NCI-H460 (cell line): ENCODE measurements around the gene PYDC1. TPM values are rescaled to one million over a fixed set of nuclear protein-coding genes. Genes with fewer than 3 reads are reported as not detected.
"Not testable (repeated sequence)": the region's sequence is repeated elsewhere in the genome, so short reads cannot be mapped to it uniquely, and the experiment has no call there.

Source experiments
- DNase-seq: peaks from one replicate; pipeline ENCODE4 v3.0.0-alpha.2; 2016; ENCODE audit warnings: low read depth; ENCODE audit errors: extremely low read depth
- polyA plus RNA-seq: library from polyadenylated mRNA; depleted of rRNA; stranded (reverse); fragments of >200 nt; gene quantifications from 2 replicates; pipeline ENCODE4 v1.2.3, GENCODE V29; 2014; cell fraction: nucleus; rRNA removed
- total RNA-seq: library from RNA; depleted of rRNA; stranded (reverse); fragments of >200 nt; shearing (Covaris generic); gene quantifications from 2 replicates; pipeline ENCODE4 v1.2.3, GENCODE V29; 2014; rRNA removed

Gene PYDC1
- not detected in 2 replicates for total RNA-seq
- polyA plus RNA-seq = not detected in 2 replicates

DNA sequence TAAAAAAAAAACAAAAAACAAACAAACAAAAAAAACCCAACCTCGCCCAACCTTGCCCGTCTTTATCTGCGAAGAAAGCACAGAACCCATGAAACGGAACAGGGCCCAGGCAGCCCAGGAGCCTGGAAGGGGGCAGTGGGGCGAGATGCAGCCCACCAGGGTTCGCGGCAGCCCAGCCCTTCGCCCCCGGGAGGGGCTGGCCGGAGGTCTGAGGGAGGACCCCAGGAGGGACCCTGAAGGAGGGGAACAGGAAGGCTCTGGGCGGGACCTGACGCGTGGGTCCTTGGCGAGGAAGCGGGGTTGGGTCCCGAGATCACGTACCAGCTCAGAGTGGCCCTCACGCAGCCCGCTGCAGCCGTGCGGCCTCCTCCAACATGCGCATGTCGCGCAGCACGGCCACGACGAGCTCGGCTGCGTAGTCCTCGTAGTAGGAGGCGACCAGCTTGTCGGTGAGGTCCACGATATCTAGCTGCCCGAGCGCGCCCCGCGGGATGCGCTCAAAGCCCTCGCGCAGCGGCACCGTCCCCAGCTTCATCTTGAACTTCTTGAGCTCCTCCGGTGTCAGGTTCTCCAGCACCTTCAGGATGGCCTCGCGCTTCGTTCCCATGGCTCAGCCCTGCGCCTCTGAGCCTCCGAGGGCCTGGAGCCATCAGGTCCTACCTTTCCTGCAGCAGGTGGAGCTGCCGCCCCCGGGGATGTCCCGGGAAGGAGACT, at the start of gene PYDC1:
Gene PYDC1 (minus strand): TSS at position 714 of the 714 bp plus-strand sequence. CDS start 107 bp downstream, at position 607.
- DNase-seq = no peak

DNA sequence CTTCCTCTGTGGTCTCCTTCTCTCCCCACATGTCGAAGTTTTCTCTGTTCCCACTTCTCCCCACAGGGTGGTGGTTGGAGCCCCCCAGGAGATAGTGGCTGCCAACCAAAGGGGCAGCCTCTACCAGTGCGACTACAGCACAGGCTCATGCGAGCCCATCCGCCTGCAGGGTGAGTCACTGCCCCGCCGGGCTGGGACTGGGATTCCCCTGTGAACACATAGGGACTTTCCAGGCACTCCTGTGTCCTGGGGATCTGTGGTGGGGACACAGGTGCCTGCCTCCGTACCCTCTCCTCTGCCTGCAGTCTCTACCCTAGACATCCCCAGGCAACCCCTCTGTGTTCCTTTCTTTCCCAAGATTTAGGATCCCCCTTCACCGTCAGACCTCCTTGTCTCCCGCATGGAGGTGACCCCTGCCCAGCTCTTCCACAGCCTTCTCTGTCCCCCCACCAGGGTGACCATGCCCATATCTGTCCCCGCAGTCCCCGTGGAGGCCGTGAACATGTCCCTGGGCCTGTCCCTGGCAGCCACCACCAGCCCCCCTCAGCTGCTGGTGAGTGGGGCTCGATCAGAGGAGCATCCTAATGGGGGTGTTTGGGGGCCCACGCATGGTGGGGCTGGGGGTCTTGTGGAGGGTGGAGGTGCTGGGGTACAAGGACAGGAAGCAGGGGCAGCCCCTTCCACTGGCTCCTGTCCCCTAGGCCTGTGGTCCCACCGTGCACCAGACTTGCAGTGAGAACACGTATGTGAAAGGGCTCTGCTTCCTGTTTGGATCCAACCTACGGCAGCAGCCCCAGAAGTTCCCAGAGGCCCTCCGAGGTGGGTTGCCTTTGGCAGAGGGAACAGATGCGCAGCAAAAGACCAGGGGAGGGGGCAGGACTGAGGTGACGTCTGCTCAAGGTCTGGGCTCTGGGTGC, 48.7 kb upstream of the PYDC1 start:
- no peak for DNase-seq

DNA sequence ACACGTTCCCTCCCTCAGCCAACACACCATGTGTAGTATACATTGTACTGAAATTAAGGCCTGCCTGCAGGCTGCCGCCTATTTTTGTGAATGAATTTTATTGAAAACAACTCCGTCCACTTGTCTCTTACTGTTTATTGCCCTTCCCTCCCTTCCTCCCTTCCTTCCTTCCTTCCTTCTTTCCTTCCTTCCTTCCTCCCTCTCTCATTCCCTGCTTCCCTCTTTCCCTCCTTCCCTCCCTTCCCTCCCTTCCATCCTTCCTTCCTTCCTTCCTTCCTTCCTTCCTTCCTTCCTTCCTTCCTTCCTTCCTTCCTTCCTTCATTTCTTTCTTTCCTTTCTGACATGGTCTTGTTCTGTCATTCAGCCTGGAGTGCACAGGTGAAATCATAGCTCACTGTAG, 45.1 kb upstream of the PYDC1 start:
- DNase-seq = no peak

DNA sequence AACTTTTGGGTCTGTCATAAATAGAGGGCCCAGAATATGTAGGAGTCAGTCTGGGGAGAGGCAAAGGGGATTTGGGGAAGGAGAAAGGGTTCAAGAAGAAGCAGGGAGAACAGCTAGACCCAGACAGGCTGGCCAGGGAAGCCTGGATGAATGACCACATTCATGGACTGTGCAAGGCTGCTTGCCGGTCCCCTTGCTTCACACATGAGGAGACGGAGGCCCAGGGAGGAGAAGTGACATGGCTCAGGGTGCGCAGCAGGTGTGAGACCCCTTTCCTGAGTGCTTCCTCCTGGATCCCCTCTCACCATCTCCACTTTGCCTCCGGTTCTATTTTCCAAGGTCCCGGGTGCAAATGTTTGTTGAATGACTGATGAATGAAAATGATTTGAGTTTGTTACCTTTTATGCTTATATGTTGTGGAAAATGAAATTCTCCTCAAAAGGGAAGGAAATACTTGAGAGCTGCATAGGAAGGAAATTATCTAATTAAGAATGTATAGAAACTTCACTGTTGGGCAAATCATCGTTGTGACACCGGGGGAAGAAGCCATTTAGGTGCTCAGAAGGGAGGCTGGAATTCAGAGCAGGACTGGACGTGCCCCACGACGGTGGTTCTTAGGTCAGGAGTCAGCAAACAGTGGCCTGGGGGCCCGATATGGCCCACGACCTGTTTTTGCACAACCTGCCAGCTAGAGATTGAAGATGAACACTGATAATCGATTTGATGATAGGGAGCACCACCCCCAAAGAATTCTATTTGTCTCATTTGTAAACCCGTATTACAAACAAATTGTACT, 43.4 kb upstream of the PYDC1 start:
- no peak for DNase-seq

DNA sequence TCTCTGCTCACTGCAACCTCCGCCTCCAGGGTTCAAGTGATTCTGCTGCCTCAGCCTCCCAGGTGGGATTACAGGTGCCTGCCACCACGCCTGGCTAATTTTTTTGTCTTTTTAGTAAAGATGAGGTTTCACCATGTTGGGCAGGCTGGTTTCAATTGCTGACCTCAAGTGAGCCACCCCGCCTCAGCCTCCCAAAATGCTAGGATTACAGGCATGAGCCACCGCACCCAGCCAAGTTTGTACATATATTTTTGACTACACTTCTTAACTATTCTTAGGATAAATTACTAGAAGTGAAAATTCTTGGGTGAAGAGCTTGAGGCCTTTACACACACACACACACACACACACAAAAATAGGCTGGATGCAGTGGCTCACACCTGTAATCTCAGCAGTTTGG, 41.4 kb upstream of the PYDC1 start:
- no peak for DNase-seq

DNA sequence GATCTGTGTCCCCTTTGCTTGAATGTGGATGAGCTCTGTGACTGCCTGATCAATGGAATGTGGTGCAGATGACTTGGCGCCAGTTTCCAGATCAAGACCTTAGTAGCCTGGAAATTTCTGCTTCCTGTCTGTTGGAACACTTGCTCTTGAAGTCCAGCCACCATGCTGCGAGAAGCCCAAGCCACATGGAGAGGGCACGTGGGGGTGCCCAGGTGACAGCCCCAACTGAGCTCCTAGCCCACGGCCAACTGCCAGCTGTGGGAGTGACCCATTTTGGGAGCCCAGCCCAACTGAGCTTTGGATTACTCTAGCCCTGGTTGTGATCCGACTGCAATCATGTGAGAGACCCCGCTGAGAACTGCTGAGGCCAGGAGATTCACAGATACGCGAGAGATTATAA, 39.5 kb upstream of the PYDC1 start:
- DNase-seq = no peak

DNA sequence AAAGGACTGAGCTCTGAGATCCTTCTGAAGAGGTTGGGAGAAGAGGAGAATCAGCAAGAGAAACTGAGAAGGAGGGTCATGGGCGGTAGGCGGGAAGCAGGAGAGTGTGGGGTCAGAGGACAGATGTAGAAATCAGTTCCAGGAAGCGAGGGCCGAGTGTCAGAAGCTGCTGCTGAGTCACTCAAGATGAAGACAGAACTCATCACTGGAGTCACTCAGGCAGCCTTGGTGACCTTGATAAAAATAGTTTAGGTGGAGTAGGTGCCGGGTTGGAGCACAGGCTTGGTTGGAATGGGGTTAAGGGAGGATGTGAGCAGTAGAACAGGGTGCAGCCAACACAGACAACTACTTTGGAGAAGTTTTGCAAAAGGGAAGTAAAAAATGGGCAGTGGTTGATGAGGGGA, 36.7 kb upstream of the PYDC1 start:
- peak; percentile 26 for DNase-seq

DNA sequence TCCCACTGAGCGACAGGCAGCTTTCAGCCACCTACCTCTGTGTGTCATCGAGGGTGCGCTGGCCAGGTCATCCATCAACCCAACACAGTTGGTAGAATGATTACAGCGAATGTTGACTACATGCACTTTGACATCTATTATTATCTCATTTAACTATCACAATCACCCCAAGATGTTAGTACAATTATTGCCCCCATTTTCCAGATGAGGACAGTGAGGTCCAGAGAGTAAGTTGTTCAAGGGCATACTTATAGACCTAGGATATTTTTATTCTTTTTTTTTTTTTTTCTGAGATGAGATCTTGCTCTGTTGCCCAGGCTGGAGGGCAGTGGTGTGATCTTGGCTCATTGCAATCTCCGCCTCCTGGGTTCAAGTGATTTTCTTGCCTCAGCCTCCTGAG, 34.5 kb upstream of the PYDC1 start:
- DNase-seq = no peak

DNA sequence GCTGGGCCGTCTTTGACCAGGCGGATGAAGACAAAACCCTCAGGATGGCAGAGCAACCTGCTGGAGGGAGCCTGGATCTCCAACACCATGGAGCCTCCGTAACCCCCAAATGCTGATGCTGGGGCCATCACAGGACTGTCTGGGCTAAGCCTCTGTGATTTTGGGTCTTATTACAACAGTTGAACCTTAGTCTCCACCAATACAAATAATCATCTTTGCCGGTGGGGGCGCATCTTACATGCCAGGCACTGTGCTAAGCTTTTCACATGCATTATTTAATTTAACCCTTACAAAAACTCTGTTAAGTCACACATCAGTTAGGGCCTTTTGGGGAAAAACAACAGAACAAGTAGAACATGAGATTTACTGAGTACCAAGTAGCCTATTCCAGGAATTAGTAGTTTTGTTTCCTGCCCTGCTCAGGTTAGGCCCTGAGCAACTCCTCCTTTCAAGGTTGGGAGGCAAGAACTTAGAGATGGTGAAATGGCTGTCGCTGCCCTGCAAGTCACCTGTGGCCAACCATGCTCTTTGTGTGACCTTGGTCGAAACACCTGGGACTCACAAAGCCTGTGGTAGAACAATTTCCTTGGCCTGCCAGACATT, 33.9 kb upstream of the PYDC1 start:
- DNase-seq = no peak

DNA sequence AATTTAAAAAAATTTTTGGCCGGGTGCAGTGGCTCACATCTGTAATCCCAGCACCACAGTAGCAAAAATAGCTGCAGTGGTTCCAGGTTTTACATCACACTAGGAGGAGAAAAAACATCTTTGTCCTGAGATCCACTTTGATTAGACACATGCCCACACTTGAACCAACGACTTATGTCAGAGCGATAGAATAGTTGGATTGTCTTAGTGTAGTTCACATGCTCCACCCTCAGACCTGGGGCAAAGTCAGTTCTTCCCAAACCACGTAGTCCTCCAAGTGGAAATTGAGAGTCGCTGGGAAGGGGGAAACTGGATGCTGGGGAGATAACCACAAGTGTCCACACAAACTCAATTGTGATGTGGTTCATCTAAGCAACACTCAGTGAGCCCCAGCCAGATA, 31.4 kb upstream of the PYDC1 start:
- DNase-seq = no peak

DNA sequence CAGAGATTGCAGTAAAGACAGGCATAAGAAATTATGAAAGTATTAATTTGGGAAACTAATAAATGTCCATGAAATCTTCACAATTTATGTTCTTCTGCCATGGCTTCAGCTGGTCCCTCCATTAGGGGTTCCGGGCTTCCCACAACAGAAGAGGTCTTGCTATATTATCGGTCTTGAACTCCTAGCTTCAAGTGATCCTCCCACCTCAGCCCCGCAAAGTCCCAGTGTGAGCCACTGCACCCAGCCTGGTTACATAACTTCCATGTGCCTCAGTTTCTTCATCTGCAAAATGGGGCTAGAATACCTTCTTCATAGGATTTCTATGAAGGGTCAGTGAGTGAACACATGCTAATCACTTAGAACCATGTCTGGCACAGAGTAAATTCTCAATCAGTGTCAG, 29.4 kb upstream of the PYDC1 start:
- DNase-seq = no peak

DNA sequence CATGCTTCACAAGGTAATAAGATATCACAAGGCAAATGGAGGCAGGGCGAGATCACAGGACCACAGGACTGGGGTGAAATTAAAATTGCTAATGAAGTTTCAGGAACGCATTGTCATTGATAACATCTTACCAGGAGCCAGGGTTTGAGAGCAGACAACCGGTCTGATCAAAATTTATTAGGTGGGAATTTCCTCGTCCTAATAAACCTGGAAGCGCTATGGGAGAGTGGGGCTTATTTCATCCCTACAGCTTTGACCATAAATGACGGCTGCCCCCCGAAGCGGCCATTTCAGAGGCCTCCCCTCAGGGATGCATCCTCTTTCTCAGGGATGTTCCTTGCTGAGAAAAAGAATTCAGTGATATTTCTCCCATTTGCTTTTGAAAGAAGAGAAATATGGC, 28.7 kb upstream of the PYDC1 start:
- DNase-seq = not testable (repeated sequence)

DNA sequence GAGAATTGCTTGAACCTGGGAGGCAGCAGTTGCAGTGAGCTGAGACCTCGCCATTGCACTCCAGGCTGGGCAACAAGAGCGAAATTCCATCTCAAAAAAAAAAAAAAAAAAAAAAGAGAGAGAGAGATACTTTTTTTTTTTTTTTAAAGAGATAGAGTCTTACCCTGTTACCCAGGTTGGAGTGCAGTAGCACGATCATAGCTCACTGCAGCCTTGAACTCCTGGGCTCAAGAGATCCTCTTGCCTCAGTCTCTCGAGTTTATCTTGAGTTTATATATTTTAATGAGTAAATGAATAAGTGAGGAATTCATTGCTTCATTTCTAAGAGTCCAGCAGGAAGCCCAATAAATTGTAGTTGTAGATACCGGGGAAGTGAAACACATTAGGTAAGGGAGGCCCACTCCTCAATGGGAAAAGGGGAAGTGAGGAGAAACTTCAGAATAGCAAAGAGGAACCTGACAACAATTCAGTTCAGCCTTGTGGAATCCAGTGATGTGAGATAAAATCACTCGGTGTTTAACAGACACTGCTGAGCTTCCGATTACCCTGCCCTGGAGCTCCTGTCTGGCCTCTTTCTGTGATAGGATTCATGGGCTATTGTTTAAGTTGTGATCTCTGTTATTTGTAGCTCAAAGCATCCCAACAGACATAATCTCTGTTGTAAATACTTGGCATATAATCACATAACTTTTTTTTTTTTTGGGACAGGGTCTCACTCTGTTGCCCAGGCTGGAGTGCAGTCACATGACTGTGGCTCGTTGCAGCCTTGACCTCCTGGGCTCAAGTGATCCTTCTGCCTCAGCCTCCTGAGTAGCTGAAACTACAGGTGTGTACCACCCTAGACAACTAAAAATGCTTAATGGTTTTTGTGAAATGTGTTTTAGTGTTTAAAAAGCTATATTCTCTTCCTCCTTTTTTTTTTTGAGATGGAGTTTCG, 27.1 kb upstream of the PYDC1 start:
- no peak for DNase-seq

DNA sequence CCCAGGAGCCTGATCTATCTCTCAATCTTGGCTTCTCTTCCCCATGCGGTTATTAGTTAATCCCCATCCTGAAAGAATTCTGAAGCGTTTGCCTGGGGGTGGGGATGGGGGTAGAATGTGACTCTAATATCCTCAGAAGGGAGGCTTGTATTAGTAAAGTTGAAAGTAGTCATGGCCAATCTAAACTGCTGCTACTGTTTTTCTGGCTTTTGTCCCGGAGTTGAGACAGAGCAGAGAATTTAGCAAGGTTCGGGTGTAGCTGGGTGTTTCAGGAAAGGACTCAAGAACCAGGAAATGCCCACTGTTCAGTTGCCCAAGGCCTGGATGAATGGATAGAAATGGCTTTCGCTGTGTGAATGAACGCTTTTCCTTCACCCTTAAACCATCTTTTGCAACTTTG, 25.3 kb upstream of the PYDC1 start:
- DNase-seq = no peak

DNA sequence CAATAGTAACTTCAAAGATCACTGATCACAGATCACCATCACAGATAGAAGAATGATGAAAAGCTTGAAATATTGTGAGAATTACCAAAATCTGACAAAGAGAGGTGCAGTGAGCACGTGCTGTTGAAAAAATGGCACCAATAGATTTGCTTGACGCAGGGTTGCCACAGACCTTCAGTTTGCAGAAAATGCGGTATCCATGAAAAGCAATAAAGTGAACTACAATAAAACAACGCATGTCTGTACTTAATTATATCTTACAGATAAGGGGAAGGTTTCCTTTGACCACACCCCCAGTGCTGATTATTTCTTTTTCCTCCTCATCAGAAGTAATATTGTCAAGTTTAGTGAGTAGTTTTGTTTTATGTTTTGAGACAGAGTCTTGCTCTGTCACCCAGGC, 21.1 kb upstream of the PYDC1 start:
- DNase-seq = no peak

DNA sequence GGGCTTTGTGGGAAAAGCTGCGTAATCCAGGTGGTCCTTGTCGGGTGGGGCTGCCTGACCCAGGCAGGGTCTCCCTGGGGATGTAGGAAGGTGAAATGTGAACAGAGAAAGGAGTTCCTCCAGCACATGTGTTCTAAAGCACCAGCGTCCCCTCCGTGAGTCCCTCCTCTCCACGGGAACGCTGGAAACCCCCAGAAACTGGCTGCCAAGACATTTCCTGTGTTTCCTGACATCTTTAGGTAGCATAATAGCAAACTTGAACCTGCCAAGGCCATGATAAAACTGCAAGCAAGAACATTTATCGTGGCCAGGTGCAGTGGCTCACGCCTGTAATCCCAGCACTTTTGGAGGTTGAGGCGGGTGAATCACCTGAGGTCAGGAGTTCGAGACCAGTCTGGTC, 12.6 kb upstream of the PYDC1 start:
- no peak for DNase-seq

DNA sequence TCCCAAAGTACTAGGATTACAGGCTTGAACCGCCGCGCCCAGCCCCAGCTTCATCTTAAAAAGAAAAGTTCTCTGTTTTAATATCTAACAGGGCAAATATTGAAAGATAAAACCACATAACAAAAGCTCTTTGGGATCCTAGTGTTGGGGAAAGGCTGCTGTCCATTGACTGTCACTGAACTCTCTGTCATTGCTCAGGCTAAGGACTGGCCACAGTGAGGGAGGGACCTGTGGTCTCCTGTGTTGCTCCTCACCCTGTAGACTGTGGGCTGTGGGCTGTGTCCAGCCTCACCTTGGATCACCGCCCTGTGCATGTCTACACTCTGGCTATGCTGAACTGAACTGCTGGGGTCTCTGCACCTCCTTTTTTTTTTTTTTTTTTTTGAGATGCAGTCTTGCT, 11.3 kb upstream of the PYDC1 start:
- DNase-seq = no peak

DNA sequence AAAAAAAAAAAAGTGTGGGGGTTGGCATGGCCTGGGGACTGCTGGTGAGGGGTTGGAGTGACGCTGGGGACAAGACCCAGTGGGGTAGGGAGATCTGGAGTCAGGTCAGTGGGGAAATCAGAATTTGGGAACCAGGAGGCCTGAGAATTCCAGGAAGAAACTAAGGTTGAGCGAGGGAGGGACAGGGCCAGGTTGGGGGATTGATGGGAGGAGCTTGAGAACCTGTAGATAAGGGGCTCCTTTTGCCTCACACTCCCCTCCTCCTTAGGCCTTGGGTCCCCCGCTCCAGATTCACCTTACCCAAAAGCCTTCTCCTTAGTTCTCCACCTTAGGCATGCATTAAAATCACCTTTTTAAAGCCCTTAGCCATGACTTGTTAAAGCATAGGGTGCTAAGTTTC, 8.3 kb upstream of the PYDC1 start:
- DNase-seq = no peak

DNA sequence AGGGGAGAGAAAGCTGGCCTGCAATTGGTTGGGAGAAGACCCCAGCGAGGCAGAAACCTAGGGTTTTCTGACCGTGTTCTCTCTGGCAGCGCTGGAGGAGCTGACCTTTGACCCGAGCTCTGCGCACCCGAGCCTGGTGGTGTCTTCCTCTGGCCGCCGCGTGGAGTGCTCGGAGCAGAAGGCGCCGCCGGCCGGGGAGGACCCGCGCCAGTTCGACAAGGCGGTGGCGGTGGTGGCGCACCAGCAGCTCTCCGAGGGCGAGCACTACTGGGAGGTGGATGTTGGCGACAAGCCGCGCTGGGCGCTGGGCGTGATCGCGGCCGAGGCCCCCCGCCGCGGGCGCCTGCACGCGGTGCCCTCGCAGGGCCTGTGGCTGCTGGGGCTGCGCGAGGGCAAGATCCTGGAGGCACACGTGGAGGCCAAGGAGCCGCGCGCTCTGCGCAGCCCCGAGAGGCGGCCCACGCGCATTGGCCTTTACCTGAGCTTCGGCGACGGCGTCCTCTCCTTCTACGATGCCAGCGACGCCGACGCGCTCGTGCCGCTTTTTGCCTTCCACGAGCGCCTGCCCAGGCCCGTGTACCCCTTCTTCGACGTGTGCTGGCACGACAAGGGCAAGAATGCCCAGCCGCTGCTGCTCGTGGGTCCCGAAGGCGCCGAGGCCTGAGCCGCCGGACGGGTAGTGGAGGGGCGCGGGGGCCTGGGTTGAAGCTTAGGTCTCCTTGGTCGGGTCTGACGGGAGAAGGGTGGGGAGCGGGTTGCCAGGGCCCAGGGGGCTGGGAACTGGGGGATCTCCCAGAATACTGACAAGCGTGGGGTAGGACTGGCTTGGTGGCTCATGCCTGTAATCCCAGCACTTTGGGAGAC, 7.4 kb upstream of the PYDC1 start:
- no peak for DNase-seq
